Right lobe of liver (tissue), 4 donors: ENCODE results near the gene CYB561D1.

ENCODE experiments used
- POLR2A ChIP-seq: fragments of 450-650 bp; IDR thresholded peaks from one replicate; pipeline ENCODE4 v1.6.1; 2017; ENCODE audit warnings: antibody characterized with exemption, mild to moderate bottlenecking
- TF ChIP-seq, protein P1 (sequence below), 4 donors: fragments of 200-600 bp in 3 of 4; fragments of 450-650 bp in 1 of 4; IDR thresholded peaks; one replicate each; pipeline versions ENCODE4 v1.5.1 to v1.8.0; 2016 to 2022; ENCODE audit warnings: antibody characterized with exemption in 4 of 4, mild to moderate bottlenecking in 2 of 4
- donor health status: DM: no; HTN: no; CAD: no.
- donor health status: DM: no; HTN: no; CAD: no.
- donor health status: DM: no; HTN: yes; CAD: no.

DNA sequence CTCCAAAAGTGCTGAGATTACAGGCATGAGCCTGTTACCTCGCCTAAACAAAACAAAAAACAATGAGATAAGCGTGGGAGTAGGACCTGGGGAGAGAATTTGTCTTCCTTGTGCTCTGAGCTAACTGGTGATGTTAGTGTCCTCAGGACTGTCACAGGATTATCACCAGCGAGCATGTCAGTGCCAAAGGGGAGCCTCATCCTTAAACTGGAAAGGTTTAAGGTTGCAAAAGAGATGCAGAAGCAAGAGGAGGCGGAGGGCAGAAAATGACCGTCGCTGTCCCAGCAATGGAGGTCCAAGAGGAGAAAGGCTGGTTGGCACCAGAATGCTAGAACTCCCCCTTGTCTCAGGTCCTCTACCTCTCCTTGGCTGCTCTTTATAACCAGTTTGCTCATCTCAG lies 23.6 kb upstream of the CYB561D1 start:
- TF ChIP-seq, protein P1, sequence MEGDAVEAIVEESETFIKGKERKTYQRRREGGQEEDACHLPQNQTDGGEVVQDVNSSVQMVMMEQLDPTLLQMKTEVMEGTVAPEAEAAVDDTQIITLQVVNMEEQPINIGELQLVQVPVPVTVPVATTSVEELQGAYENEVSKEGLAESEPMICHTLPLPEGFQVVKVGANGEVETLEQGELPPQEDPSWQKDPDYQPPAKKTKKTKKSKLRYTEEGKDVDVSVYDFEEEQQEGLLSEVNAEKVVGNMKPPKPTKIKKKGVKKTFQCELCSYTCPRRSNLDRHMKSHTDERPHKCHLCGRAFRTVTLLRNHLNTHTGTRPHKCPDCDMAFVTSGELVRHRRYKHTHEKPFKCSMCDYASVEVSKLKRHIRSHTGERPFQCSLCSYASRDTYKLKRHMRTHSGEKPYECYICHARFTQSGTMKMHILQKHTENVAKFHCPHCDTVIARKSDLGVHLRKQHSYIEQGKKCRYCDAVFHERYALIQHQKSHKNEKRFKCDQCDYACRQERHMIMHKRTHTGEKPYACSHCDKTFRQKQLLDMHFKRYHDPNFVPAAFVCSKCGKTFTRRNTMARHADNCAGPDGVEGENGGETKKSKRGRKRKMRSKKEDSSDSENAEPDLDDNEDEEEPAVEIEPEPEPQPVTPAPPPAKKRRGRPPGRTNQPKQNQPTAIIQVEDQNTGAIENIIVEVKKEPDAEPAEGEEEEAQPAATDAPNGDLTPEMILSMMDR (IDR thresholded peaks at IDR 0.05), result no peak
- no peak for TF ChIP-seq POLR2A
